ENCODE measurements around the gene XAGE1A.
"Not testable (repeated sequence)": the region's sequence is repeated elsewhere in the genome, so short reads cannot be mapped to it uniquely, and the experiment has no call there.

GRCh38 chrX:52548769-52549168 lies 53.2 kb downstream of the XAGE1A start:
- not testable (repeated sequence) for TF ChIP-seq TAF1 (IDR thresholded peaks at IDR 0.05; ENCODE audit: borderline replicate concordance, low read depth, low read length); POLR2AphosphoS5 (IDR thresholded peaks at IDR 0.05; ENCODE audit: low read depth, low read length)
